OCI-LY3 (cell line): ENCODE measurements around the gene SH3TC2.
"Not testable (repeated sequence)": the region's sequence is repeated elsewhere in the genome, so short reads cannot be mapped to it uniquely, and the experiment has no call there.

Experiments used
- H2AFZ ChIP-seq: fragments of 200-600, 300-600 bp; shearing (Covaris generic); 2 replicates; pipeline ENCODE4 v1.6.0; 2014; ENCODE audit warnings: antibody characterized with exemption, low read depth, low read length
- H3K27ac ChIP-seq: fragments of 200-600, 300-600 bp; sonication (generic); 2 replicates; pipeline ENCODE4 v1.5.1; 2014; ENCODE audit warnings: mild to moderate bottlenecking, low read length, moderate library complexity, mixed read lengths
- H3K27me3 ChIP-seq: fragments of 200-600, 300-600 bp; sonication (generic); 2 replicates; pipeline ENCODE4 v1.6.1; 2014; ENCODE audit warnings: low read depth, low read length, mixed read lengths
- H3K36me3 ChIP-seq: fragments of 200-600, 300-600 bp; sonication (generic); replicated peaks from 2 replicates; pipeline ENCODE3; 2014; ENCODE audit warnings: low read depth, low read length, mixed read lengths
- H3K4me1 ChIP-seq: fragments of 300-600, 200-600 bp; sonication (generic); 2 replicates; pipeline ENCODE4 v1.6.1; 2014; ENCODE audit warnings: low read length, mixed read lengths
- H3K4me2 ChIP-seq: fragments of 200-600, 300-600 bp; sonication (generic); 2 replicates; pipeline ENCODE4 v1.6.1; 2014; ENCODE audit warnings: low read length, mixed read lengths
- H3K4me3 ChIP-seq: fragments of 300-600, 200-600 bp; sonication (generic); 2 replicates; pipeline ENCODE4 v1.5.1; 2014; ENCODE audit warnings: antibody characterized with exemption, mild to moderate bottlenecking, low read length, moderate library complexity
- H3K79me2 ChIP-seq: fragments of 300-600, 200-600 bp; shearing (Covaris generic); 2 replicates; pipeline ENCODE4 v1.6.1; 2014; ENCODE audit warnings: mild to moderate bottlenecking, low read length, mixed read lengths
- H3K9ac ChIP-seq: fragments of 300-600, 200-600 bp; shearing (Covaris generic); 2 replicates; pipeline ENCODE4 v1.6.0; 2014; ENCODE audit warnings: mild to moderate bottlenecking, low read length, moderate library complexity
- H3K9me3 ChIP-seq: fragments of 200-600, 300-600 bp; shearing (Covaris generic); 2 replicates; pipeline ENCODE4 v1.6.1; 2014; ENCODE audit warnings: low read length, mixed read lengths; ENCODE audit not compliant: insufficient read depth
- H4K20me1 ChIP-seq: fragments of 200-600, 300-600 bp; sonication (generic); 2 replicates; pipeline ENCODE4 v1.6.1; 2016; ENCODE audit warnings: low read length, mixed read lengths; ENCODE audit not compliant: insufficient read depth
- EZH2phosphoT487 ChIP-seq: fragments of 200-600 bp; shearing (Covaris generic); IDR thresholded peaks from 2 replicates; pipeline ENCODE4 v1.6.1; 2018; ENCODE audit warnings: antibody characterized with exemption, mixed run types, low read depth
- TF ChIP-seq, protein P1 (sequence below): fragments of 200-600, 300-600 bp; sonication (generic); IDR thresholded peaks from 2 replicates; pipeline ENCODE4 v1.5.1; 2014; ENCODE audit warnings: antibody characterized with exemption, low read length, low read depth

Gene SH3TC2

DNA sequence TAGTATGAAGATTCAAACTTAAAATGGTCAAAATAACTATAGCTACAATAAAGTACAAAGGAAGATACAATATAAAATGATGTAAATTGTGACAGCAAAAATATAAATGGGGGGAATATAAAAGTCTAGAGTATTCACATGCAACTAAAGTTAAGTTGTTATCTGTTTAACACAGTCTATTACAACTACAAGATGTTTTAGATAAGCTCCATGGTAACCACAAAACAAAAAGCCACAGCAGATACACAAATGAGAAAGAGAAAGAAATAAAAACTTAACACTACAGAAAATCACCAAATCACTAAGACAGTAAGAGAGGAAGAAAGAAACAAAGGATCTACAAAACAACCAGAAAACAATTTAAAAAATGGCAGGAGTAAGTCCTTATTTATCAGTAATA lies 17.0 kb upstream of the SH3TC2 start:
- H3K27ac ChIP-seq: no peak overlapping the region
- H3K4me3 ChIP-seq: no peak overlapping the region
- H3K9ac ChIP-seq: no peak overlapping the region
- no peaks in the 10 kb centered on the region for H3K27me3 ChIP-seq
- no peak overlapping the region for H3K4me2 ChIP-seq
- H3K9me3 ChIP-seq: no peaks in the 10 kb centered on the region
- H4K20me1 ChIP-seq: no peaks in the 10 kb centered on the region
- TF ChIP-seq, protein P1, sequence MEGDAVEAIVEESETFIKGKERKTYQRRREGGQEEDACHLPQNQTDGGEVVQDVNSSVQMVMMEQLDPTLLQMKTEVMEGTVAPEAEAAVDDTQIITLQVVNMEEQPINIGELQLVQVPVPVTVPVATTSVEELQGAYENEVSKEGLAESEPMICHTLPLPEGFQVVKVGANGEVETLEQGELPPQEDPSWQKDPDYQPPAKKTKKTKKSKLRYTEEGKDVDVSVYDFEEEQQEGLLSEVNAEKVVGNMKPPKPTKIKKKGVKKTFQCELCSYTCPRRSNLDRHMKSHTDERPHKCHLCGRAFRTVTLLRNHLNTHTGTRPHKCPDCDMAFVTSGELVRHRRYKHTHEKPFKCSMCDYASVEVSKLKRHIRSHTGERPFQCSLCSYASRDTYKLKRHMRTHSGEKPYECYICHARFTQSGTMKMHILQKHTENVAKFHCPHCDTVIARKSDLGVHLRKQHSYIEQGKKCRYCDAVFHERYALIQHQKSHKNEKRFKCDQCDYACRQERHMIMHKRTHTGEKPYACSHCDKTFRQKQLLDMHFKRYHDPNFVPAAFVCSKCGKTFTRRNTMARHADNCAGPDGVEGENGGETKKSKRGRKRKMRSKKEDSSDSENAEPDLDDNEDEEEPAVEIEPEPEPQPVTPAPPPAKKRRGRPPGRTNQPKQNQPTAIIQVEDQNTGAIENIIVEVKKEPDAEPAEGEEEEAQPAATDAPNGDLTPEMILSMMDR: no peak
- TF ChIP-seq EZH2phosphoT487: no peak
- H3K79me2 ChIP-seq: no peaks in the 10 kb centered on the region
- H3K4me1 ChIP-seq: no peaks in the 10 kb centered on the region
- H2AFZ ChIP-seq: no peak overlapping the region
- no peaks in the 10 kb centered on the region for H3K36me3 ChIP-seq

DNA sequence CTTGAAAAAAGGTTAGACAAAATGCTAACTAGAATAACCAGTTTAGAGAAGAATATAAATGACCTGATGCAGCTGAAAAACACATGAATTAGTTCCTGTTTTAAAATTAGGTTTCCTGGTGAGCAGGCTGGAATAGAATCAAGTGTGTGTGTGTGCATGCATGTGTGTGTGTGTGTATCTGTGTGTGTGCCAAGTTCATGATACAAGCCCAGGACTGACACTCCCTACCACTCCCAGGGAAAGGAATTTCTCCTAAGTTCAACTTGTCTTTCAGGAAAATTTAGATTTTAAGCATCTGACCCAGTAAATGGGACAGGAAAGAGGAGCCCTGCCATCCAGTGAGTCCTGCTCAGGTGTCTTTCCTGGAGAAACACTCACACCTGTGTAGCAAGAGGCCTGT lies 11.2 kb upstream of the SH3TC2 start:
- H3K36me3 ChIP-seq, H3K79me2 ChIP-seq, H3K27me3 ChIP-seq, H3K9ac ChIP-seq, H3K27ac ChIP-seq, H3K4me3 ChIP-seq, H4K20me1 ChIP-seq, H3K9me3 ChIP-seq, H2AFZ ChIP-seq, H3K4me1 ChIP-seq, H3K4me2 ChIP-seq: not testable (repeated sequence)

DNA sequence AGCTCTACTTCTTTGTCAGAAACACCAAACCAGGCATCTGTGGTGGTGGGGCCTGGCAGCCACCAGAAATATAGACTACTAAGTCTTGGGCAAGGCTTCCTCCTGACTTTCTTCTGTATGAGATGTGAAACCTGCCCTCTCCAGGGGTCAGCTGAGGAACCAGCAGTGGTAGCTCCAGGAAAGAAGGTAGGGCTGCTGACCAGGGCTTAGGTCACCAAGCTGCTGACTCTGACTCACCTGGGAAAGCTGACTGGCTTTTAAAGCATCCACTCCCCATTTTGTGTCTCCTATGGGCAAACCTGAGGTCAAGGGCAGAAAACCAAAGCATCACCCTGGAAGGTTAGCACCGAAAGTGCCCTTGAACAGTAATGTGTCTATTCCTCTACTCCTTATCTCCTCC lies 10.4 kb upstream of the SH3TC2 start:
- no peak overlapping the region for H3K4me3 ChIP-seq
- H4K20me1 ChIP-seq: no peaks in the 10 kb centered on the region
- no peaks in the 10 kb centered on the region for H3K79me2 ChIP-seq
- TF ChIP-seq EZH2phosphoT487: no peak
- TF ChIP-seq, protein P1: no peak
- H3K9me3 ChIP-seq: no peaks in the 10 kb centered on the region
- H3K4me1 ChIP-seq: no peaks in the 10 kb centered on the region
- H3K27ac ChIP-seq: no peak overlapping the region
- no peak overlapping the region for H3K9ac ChIP-seq
- H2AFZ ChIP-seq: no peak overlapping the region
- no peak overlapping the region for H3K4me2 ChIP-seq
- no peaks in the 10 kb centered on the region for H3K27me3 ChIP-seq
- no peaks in the 10 kb centered on the region for H3K36me3 ChIP-seq

DNA sequence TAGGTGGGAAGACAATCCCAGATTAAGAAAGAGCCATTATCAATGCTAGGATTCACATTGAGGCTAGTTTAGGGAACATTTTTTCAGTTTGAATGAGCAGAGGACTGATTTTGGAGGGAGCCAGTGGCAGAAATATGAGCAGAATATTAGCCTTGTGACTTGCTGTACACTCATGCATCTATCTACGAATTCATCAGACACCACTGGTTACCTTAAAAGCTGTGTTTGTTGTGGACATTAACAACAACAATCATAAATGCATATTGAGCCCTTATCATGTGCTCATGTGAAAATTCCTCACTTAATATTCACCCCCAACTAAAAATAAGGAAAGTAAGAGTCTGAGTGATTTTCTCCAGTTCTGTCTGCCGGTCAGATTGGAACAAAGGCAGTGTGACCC lies 9.9 kb upstream of the SH3TC2 start:
- H3K9me3 ChIP-seq: no peaks in the 10 kb centered on the region
- H3K4me1 ChIP-seq: no peaks in the 10 kb centered on the region
- H3K4me2 ChIP-seq: no peak overlapping the region

More for the DNA sequence above, 9.9 kb upstream of the SH3TC2 start:
- H3K27me3 ChIP-seq: no peaks in the 10 kb centered on the region
- H2AFZ ChIP-seq: no peak overlapping the region
- no peak overlapping the region for H3K4me3 ChIP-seq
- H3K36me3 ChIP-seq: no peaks in the 10 kb centered on the region
- H3K79me2 ChIP-seq: no peaks in the 10 kb centered on the region
- H3K9ac ChIP-seq: no peak overlapping the region
- no peak overlapping the region for H3K27ac ChIP-seq
- H4K20me1 ChIP-seq: no peaks in the 10 kb centered on the region
- TF ChIP-seq, protein P1: no peak
- TF ChIP-seq EZH2phosphoT487: no peak
